ENCODE data around the gene FYN.
"Not testable (repeated sequence)": the region's sequence is repeated elsewhere in the genome, so short reads cannot be mapped to it uniquely, and the experiment has no call there.

The FYN gene

GRCh38 chr6:111873178-111874024 lies at the start of gene FYN:
TSS of gene FYN (minus strand) at chr6:111873452. CDS start at chr6:111720051, 153,401 bp downstream.
- DNase-seq: peak; percentile 98

- DNase-seq: peak; percentile 89
Measured at GRCh38 chr6:111922454-111923297, 49.4 kb upstream of the FYN start.

GRCh38 chr6:111921103-111921502 lies 47.9 kb upstream of the FYN start:
- no peak for DNase-seq

- DNase-seq: no peak
Measured at GRCh38 chr6:111920578-111920977, 47.3 kb upstream of the FYN start.

- no peak for DNase-seq
Measured at GRCh38 chr6:111918825-111919224, 45.6 kb upstream of the FYN start.

GRCh38 chr6:111916747-111917146 lies 43.5 kb upstream of the FYN start:
- DNase-seq: no peak

- DNase-seq: no peak
Measured at GRCh38 chr6:111914617-111915016, 41.4 kb upstream of the FYN start.

GRCh38 chr6:111912904-111913303 lies 39.7 kb upstream of the FYN start:
- DNase-seq: no peak

GRCh38 chr6:111911428-111911827 lies 38.2 kb upstream of the FYN start:
- DNase-seq: no peak

GRCh38 chr6:111909238-111909637 lies 36.0 kb upstream of the FYN start:
- no peak for DNase-seq

- DNase-seq: not testable (repeated sequence)
Measured at GRCh38 chr6:111908365-111908764, 35.1 kb upstream of the FYN start.

- no peak for DNase-seq
Measured at GRCh38 chr6:111900735-111901134, 27.5 kb upstream of the FYN start.

- no peak for DNase-seq
Measured at GRCh38 chr6:111899531-111899930, 26.3 kb upstream of the FYN start.

- DNase-seq: no peak
Measured at GRCh38 chr6:111898452-111898851, 25.2 kb upstream of the FYN start.

GRCh38 chr6:111894951-111895350 lies 21.7 kb upstream of the FYN start:
- DNase-seq: no peak

- no peak for DNase-seq
Measured at GRCh38 chr6:111894272-111894671, 21.0 kb upstream of the FYN start.

- no peak for DNase-seq
Measured at GRCh38 chr6:111892431-111892830, 19.2 kb upstream of the FYN start.

- no peak for DNase-seq
Measured at GRCh38 chr6:111890988-111891387, 17.7 kb upstream of the FYN start.

GRCh38 chr6:111888928-111889695 lies 15.9 kb upstream of the FYN start:
- peak; percentile 22 for DNase-seq

GRCh38 chr6:111886793-111887192 lies 13.5 kb upstream of the FYN start:
- not testable (repeated sequence) for DNase-seq

GRCh38 chr6:111885373-111886027 lies 12.2 kb upstream of the FYN start:
- DNase-seq: no peak

- no peak for DNase-seq
Measured at GRCh38 chr6:111884068-111884467, 10.8 kb upstream of the FYN start.

Measured in NCI-H1105 treated with DMSO at 0.1 percent for 48 hours (cell line).